ENCODE measurements around the gene CHRNA1.
A peak's percentile ranks its signal among the peaks of the same experiment; 100 is the strongest.

The CHRNA1 gene

DNA sequence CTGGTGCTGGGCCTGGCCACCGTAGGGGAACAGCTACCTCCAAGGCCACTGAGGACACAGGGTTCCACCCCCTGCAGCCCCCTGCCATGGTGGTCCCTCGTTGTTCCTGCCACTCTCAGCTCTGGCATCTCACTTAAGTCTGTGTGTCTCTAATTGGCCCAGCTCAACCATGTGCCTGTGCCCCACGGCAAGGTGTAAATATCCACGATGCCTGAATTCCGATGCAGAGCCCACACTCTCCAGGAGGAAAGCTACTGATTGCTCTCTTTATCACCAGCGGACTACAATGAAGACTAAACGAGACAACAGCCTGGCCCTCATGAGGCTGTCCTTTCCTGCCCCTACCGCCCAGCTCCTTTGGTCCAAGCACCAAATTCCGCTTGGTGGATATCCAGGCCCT is 17.0 kb upstream of the CHRNA1 start:
- no peak for DNase-seq

GRCh38 chr2:174780856-174781255 is 16.6 kb upstream of the CHRNA1 start:
- DNase-seq: no peak

DNA sequence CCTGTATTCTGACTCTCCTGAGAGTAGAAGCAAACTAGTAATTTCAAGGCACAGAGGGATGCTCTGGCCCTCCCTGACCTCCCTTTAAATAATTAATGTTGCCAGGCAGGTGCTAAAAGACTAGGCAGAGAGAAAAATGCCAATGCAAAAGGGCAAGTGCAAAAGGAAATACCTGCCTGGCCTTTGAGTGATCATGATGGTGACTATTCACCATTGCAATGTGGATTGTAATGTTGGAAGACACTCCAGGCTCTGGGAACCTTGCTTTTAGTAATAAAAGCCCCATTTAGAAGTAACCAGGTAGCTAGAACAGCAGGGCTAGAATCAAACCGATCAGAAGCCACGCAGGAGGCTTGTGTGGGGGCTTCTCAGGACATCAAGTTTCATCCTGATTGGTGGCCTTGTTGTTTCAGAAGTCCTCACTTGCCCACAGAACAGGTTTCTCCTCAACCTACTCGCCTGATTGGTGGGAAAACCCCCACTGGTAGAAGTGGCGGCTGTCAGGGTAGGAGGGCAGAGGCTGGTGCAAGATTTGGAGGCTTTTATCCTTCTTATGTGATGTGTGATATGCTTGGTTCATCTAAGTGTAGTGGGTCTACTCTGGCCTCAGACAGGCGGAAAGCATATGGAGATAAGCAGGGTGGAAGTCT is 16.0 kb upstream of the CHRNA1 start:
- no peak for DNase-seq

DNA sequence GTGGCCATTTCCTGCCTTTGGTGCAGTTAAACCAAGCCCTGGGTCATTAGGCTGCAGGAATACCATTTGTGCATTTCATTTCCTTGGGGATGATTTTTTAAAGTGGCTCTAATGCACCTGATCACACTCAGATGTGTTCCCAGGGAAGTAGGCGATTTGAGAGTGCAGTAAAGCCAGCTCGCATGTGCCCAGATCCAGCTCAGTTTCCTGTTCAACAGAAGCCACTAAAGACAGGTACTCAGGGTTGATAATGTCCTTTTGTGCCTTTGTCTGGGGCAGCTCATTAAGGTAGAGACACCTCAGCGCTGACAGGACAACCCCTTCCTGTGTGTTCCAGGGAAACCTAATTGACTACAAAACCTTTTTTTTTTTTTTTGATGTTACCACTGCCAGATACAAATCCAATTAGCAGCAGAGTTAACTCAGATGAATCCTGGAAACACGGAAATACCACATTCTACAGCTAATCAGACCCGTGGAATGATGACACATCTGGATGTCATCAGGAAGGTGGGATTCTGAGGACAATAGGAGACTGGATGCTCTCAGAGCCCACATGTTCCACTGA is 15.2 kb upstream of the CHRNA1 start:
- peak in 1 of 6 experiments; percentile 34 for DNase-seq

DNA sequence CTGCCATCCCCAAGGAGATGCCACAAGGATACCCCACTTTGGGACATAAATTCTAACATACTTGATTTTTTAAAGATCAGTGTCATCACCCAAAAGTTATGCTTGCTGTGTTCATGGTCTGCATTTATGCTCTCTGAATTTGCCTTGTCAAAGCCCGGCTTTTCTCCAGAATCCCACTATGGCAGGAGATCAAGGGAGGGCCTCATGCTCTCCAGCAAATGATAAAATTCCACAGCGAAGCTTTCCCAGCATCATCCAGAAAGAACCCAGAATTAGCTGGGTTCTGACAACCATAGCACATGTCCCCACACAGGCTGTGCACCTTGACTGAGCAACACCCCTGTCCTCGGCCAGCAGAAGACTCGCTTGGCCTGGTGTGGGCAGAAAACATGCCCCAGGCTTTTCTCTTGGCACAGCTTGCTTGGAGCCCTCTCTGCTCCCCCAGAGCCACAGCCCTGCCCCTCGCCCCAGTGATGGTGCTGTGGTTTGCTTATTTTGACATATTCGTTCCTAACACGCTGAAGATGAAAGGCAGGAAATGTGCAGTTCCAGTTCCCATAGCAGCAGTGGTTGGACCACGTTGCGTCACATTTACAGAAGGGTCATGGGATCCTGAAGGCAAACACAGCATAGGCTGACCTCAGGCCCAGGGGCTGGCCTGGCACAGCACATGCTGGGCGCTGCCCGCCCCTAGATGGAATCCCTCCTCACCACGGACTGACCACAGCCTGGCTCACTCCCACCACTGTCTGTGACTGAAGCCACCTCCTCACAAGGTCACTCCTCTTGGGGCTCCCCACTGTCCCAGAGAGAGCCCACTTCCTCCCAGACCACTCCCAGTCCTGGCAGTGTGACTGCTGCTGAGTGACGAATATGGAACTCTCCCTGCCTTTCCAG is 14.1 kb upstream of the CHRNA1 start:
- DNase-seq: peak; percentile 51 to 91 (median 74)

- peak in 1 of 6 experiments; percentile 17 for DNase-seq
Measured at GRCh38 chr2:174777347-174778084, 13.2 kb upstream of the CHRNA1 start.

- DNase-seq: no peak
Measured at GRCh38 chr2:174776675-174777074, 12.4 kb upstream of the CHRNA1 start.

- no peak for DNase-seq
Measured at GRCh38 chr2:174776223-174776622, 12.0 kb upstream of the CHRNA1 start.

GRCh38 chr2:174775571-174775980 is 11.3 kb upstream of the CHRNA1 start:
- DNase-seq: no peak

- no peak for DNase-seq
Measured at GRCh38 chr2:174774886-174775285, 10.6 kb upstream of the CHRNA1 start.

- DNase-seq: no peak
Measured at GRCh38 chr2:174773215-174773614, 8.9 kb upstream of the CHRNA1 start.

- no peak for DNase-seq
Measured at GRCh38 chr2:174772472-174772801, 8.2 kb upstream of the CHRNA1 start.

- peak in 1 of 6 experiments; percentile 16 for DNase-seq
Measured at GRCh38 chr2:174771631-174772471, 7.6 kb upstream of the CHRNA1 start.

GRCh38 chr2:174771136-174771535 is 6.9 kb upstream of the CHRNA1 start:
- no peak for DNase-seq

- no peak for DNase-seq
Measured at GRCh38 chr2:174768557-174768956, 4.3 kb upstream of the CHRNA1 start.

GRCh38 chr2:174766271-174766670 is 2.0 kb upstream of the CHRNA1 start:
- no peak for DNase-seq

GRCh38 chr2:174765576-174765975 is 1.3 kb upstream of the CHRNA1 start:
- no peak for DNase-seq

DNA sequence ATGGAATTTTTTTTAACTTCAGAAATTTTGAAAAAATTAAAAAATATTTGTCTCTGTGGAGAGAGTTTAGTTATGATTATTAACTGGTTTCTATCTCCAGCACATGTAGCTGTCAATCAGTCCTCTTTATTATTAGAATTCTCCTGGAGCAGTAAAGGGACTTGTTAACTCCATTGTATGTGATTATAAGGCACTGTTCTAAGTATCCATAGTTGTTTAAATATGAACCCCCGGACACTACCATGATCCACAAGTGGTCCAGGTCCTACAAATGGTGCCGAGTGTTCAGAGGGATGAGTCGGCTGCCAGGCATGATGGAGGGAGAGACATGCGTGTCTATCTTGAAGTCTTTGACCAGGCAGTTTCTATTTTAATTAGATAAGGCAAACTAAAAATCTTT is 492 bp downstream of the CHRNA1 start:
- no peak for DNase-seq

- DNase-seq: no peak
Measured at GRCh38 chr2:174762464-174762863, 1.8 kb downstream of the CHRNA1 start.

DNA sequence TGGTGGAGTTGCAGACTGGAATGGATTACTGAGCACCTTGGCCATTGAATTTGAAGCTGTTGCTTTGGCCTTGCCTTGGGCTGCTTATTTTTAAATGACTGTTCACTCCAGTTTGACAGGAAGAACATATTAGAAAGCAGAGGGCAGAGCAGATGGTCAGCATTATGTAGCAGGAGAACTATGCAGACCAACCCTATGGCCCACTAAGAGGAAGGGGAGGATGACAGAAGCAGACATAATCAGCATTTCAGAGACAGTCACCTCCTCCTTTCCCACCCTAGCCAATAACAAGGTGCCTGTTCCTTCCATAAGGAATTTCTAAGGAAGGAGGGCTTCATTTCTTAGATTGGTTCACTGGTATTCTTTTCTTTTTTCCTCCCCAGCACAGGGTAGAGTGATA is 2.4 kb downstream of the CHRNA1 start:
- no peak for DNase-seq

- DNase-seq: no peak
Measured at GRCh38 chr2:174760845-174761473, 3.3 kb downstream of the CHRNA1 start.
